ENCODE results near the gene PRELID3B. TPM values are rescaled to one million over a fixed set of nuclear protein-coding genes. Genes with fewer than 3 reads are reported as not detected.

Gene PRELID3B
- total RNA-seq, 1 experiment from 2014 or later, result 52.6 TPM

GRCh38 chr20:59064214-59064722 lies 21.7 kb upstream of the PRELID3B start:
- Histone ChIP-seq H3K4ac (ENCODE audit: low read depth, low read length) (no peak overlapping the region), H3K14ac (ENCODE audit: insufficient read depth, low read length) (no peak overlapping the region), H4K20me1 (ENCODE audit: control insufficient read depth, insufficient read depth, insufficient read length) (no peaks in the 10 kb centered on the region), H2BK120ac (ENCODE audit: low read depth, low read length, poor library complexity, severe bottlenecking) (no peak overlapping the region), H2AK5ac (ENCODE audit: insufficient read length, low read length) (no peak overlapping the region), H4K8ac (replicated peaks; ENCODE audit: insufficient read length, low read depth, low read length) (no peak overlapping the region), H3K18ac (ENCODE audit: insufficient read length, low read depth, low read length) (no peak overlapping the region), H2BK5ac (ENCODE audit: insufficient read length, low read length) (no peak overlapping the region), H3K9me3 (ENCODE audit: control insufficient read depth, low read depth, low read length) (no peaks in the 10 kb centered on the region), H2BK15ac (ENCODE audit: low read depth, low read length) (no peak overlapping the region), H3K79me1 (ENCODE audit: insufficient read depth, low read depth, low read length, poor library complexity, severe bottlenecking) (no peaks in the 10 kb centered on the region), H3K4me2 (ENCODE audit: insufficient read depth, insufficient read length, low read length) (no peak overlapping the region), H4K5ac (ENCODE audit: insufficient read length, low read depth, low read length) (no peak overlapping the region), H3K79me2 (ENCODE audit: insufficient read depth, low read length) (no peaks in the 10 kb centered on the region), H3K23me2 (ENCODE audit: insufficient read length, low read depth, low read length, poor library complexity, severe bottlenecking) (no peaks in the 10 kb centered on the region), H3K9ac (ENCODE audit: extremely low read depth, insufficient read length, low read length) (no peak overlapping the region), H3K27me3 (ENCODE audit: insufficient read depth, low read length) (no peaks in the 10 kb centered on the region), H2BK20ac (ENCODE audit: low read depth, low read length, poor library complexity, severe bottlenecking) (no peak overlapping the region), H3K23ac (ENCODE audit: insufficient read length, low read depth, low read length) (no peak overlapping the region), H2AFZ (ENCODE audit: low read length) (no peak overlapping the region), H3T11ph (ENCODE audit: low read length) (no peak overlapping the region), H3K56ac (ENCODE audit: insufficient read length, low read depth, low read length) (no peak overlapping the region), H3K27ac (ENCODE audit: insufficient read length, low read depth, low read length) (no peak overlapping the region), H3K4me1 (ENCODE audit: insufficient read depth, low read length) (no peaks in the 10 kb centered on the region), H4K91ac (ENCODE audit: insufficient read length, low read depth, low read length) (no peak overlapping the region), H2BK12ac (ENCODE audit: insufficient read length, low read depth, low read length) (no peak overlapping the region)
- Mint-ChIP-seq H3K27me3 (ENCODE audit: low read depth) (peaks cover 2% of the 10 kb centered on the region; the same call in 1 of the 2 replicates), H3K4me1 (peaks cover 6 to 15% of the 10 kb centered on the region in 2 experiments), H3K9me3 (peaks cover 3 to 5% of the 10 kb centered on the region in 2 experiments; a peak in 3 of 5 replicates), H3K27ac (no peak overlapping the region), H3K4me3 (no peak overlapping the region), H3K36me3 (ENCODE audit: insufficient read depth in 1 of 3, low read depth in 3 of 3) (no peaks in the 10 kb centered on the region)
- no peak for TF ChIP-seq CTCF (conservative IDR thresholded peaks at IDR 0.05)
- WGBS (ENCODE audit: extremely low coverage, insufficient read length, low lambda C conversion rate), result no CpG with 5 or more reads among the region's 4 CpGs
- no peak for DNase-seq
